Thoracic aorta (tissue), 2 donors: ENCODE results near the gene ELOF1. TPM values are rescaled to one million over a fixed set of nuclear protein-coding genes. Genes with fewer than 3 reads are reported as not detected.
"Not testable (repeated sequence)": the region's sequence is repeated elsewhere in the genome, so short reads cannot be mapped to it uniquely, and the experiment has no call there.

ENCODE experiments used
- ATAC-seq: fragments of 150-250 bp; one replicate; pipeline ENCODE4 v1.8.0; 2017; ENCODE audit warnings: low read depth; ENCODE audit not compliant: insufficient number of reproducible peaks, low FRiP score
- DNase-seq: peaks from one replicate; pipeline ENCODE4 v3.0.0-alpha.2; 2020; ENCODE audit warnings: low spot score
- H3K27ac ChIP-seq, 2 donors: fragments of 200-600 bp; sonication (generic); 1 replicate in 1 of 2; 2 replicates in 1 of 2; pipeline ENCODE4 v1.5.1; 2016; ENCODE audit warnings: mild to moderate bottlenecking in 2 of 2, moderate library complexity in 2 of 2
- H3K27me3 ChIP-seq: fragments of 200-600 bp; sonication (generic); replicated peaks from 2 replicates; pipeline ENCODE4 v1.6.0; 2016; ENCODE audit warnings: mild to moderate bottlenecking; ENCODE audit not compliant: insufficient read depth
- H3K36me3 ChIP-seq: fragments of 200-600 bp; sonication (generic); one replicate; pipeline ENCODE4 v1.5.1; 2016
- H3K4me1 ChIP-seq, 2 donors: fragments of 200-600 bp; sonication (generic); 1 replicate in 1 of 2; 2 replicates in 1 of 2; pipeline versions ENCODE4 v1.5.1 to v1.6.0; 2016; ENCODE audit warnings: low read depth in 2 of 2, mild to moderate bottlenecking in 1 of 2; ENCODE audit not compliant: control insufficient read depth in 1 of 2
- H3K4me3 ChIP-seq: fragments of 200-600 bp; sonication (generic); 2 replicates; pipeline ENCODE4 v1.5.1; 2016; ENCODE audit warnings: mild to moderate bottlenecking
- H3K9me3 ChIP-seq: fragments of 200-600 bp; sonication (generic); 2 replicates; pipeline ENCODE4 v1.5.1; 2016
- CTCF ChIP-seq: fragments of 200-600 bp; sonication (generic); IDR thresholded peaks from one replicate; pipeline ENCODE4 v1.5.1; 2019; ENCODE audit warnings: antibody characterized with exemption
- total RNA-seq, 2 donors: library from RNA; depleted of rRNA; stranded (reverse); fragments of >200 nt; gene quantifications; one replicate each; pipeline versions ENCODE4 v1.1.0 to v1.2.3, GENCODE V29; 2016

ELOF1 gene
- total RNA-seq, 2 donors from 2014 or later: 24.3 to 36.6 TPM

- ATAC-seq (no peak), DNase-seq (no peak)
- no peak for TF ChIP-seq CTCF
- H3K36me3 ChIP-seq: no peaks in the 10 kb centered on the region
- H3K9me3 ChIP-seq: no peaks in the 10 kb centered on the region
- no peaks in the 10 kb centered on the region for H3K4me1 ChIP-seq
- no peaks in the 10 kb centered on the region for H3K27me3 ChIP-seq
- no peak within 1 kb of the TSS for H3K27ac ChIP-seq
- peak within 1 kb of the TSS; percentile 67 for H3K4me3 ChIP-seq
Measured at GRCh38 chr19:11577451-11578257, 18.6 kb upstream of the ELOF1 start, which contains the start of gene ACP5. Gene ACP5, minus strand, starts transcription at chr19:11577645. Its CDS starts 328 bp downstream, at chr19:11577317.

- no peaks in the 10 kb centered on the region for H3K4me1 ChIP-seq
- H3K9me3 ChIP-seq: no peaks in the 10 kb centered on the region
- no peak for ATAC-seq
- no peak overlapping the region for H3K4me3 ChIP-seq
- no peak for TF ChIP-seq CTCF
- no peaks in the 10 kb centered on the region for H3K36me3 ChIP-seq
- DNase-seq: no peak
- H3K27me3 ChIP-seq: no peaks in the 10 kb centered on the region
- no peak overlapping the region for H3K27ac ChIP-seq
Measured at GRCh38 chr19:11576227-11576626, 17.2 kb upstream of the ELOF1 start.

- Histone ChIP-seq H3K9me3 (no peaks in the 10 kb centered on the region), H3K4me1 (no peaks in the 10 kb centered on the region), H3K36me3 (no peaks in the 10 kb centered on the region), H3K27ac (no peak overlapping the region), H3K4me3 (no peak overlapping the region), H3K27me3 (no peaks in the 10 kb centered on the region)
- no peak for TF ChIP-seq CTCF
- ATAC-seq (no peak), DNase-seq (no peak)
Measured at GRCh38 chr19:11574689-11575088, 15.7 kb upstream of the ELOF1 start.

- not testable (repeated sequence) for ATAC-seq, H3K36me3 ChIP-seq, H3K27me3 ChIP-seq, H3K9me3 ChIP-seq, H3K4me3 ChIP-seq, H3K4me1 ChIP-seq, DNase-seq, H3K27ac ChIP-seq
Measured at GRCh38 chr19:11573763-11574162, 14.7 kb upstream of the ELOF1 start.

- not testable (repeated sequence) for H3K4me3 ChIP-seq, DNase-seq, ATAC-seq, H3K4me1 ChIP-seq, H3K9me3 ChIP-seq, H3K36me3 ChIP-seq, H3K27me3 ChIP-seq, H3K27ac ChIP-seq
Measured at GRCh38 chr19:11573354-11573753, 14.3 kb upstream of the ELOF1 start.

- Histone ChIP-seq H3K27ac (no peak overlapping the region), H3K27me3 (no peaks in the 10 kb centered on the region), H3K36me3 (no peaks in the 10 kb centered on the region), H3K4me3 (no peak overlapping the region), H3K4me1 (no peaks in the 10 kb centered on the region), H3K9me3 (no peaks in the 10 kb centered on the region)
- no peak for TF ChIP-seq CTCF
- no peak for DNase-seq
- ATAC-seq: no peak
Measured at GRCh38 chr19:11570039-11570462, 11.0 kb upstream of the ELOF1 start.
